ENCODE data around the gene BTBD10.
A peak's percentile ranks its signal among the peaks of the same experiment; 100 is the strongest.

Gene BTBD10

DNA sequence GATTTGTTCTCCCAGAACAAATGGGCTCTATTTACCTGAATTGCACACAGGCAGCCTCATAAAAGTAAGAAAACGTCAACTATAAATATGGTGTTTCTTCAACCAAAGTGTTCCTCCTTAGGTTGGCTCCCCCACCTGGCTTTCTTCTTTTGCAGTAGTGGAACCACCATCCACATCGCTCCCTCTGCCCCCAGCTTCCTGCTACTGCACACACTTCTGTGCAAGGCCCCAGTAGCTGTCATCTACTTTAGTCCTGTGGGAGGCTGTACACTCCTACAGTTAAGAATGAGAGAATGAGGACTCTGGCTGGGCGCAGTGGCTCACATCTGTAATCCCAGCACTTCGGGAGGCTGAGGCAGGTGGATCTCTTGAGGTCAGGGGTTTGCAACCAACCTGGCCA, 95.9 kb downstream of the BTBD10 start:
- no peak for DNase-seq

GRCh38 chr11:13366266-13367026, 96.6 kb downstream of the BTBD10 start:
- no peak for DNase-seq

DNA sequence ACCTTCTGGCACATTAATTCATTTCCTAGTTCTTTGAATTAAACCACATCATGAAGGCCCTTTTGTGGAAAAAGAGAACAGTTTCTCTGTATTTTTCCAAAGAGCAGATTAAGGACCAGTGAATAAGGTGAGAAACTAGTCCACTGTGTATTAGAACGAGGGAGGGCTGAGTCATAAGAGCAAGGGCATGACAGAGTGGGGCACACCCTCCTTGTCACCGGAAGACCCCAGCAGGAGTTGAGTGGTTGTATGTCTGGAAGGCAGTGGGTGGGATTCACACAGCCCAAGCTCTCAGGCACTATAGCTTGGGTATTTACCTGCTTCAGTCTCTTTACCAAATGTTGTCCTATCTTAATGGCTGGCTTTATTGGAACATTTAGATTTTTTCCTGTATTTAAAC, 98.6 kb downstream of the BTBD10 start:
- DNase-seq = no peak

GRCh38 chr11:13362596-13363109, 100.4 kb downstream of the BTBD10 start:
- DNase-seq = no peak

DNA sequence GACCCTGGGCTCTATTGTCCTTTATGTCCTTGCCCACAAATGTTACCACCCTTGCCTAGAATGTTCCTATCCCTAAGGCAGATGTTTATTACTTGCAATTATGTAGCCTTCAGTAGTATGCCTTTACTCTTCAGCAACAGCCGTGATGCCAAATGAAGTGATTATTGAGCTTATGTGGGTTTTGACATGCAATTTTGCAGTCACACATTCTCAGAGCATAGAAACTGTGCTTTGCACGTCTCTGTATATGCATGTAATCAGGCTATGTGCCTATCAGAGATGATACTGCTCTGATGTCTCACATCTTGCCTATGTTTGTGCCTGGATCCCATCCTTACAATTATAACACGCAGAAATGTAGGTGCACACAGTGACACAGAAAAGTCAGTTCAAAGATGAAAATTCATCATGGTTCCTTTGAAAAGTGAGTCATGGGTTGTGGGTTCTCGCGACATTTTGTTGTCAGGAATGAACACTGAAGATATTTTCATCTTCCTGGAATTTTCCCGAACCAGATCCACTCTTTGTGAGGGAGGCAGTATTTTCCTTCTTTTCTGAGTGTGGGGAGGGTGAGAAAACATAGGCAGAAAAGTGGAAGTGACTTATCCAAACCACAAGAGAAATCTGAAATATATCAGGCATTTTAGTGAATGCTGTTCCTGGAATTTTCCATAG, 104.3 kb downstream of the BTBD10 start:
- DNase-seq = no peak

DNA sequence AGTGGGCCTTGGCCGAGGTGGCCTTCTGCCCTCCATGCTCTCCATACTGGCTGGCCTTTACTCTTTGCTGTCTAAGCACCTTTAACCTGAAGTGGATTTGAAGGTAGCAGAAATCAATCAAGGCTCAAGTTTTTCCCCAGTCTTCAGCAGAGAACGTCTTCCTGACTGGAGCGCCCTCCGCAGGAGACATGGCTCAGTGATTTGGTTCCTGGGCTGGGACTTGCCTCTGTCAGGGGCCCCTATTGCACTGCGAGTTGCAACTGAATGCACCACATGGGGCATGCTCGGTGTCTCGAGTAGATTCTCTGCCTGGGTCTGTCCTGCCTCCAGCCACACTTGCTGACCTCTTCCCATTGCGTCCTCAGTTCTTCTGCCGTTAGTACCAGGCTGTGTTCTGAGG, 105.8 kb downstream of the BTBD10 start:
- DNase-seq = no peak

DNA sequence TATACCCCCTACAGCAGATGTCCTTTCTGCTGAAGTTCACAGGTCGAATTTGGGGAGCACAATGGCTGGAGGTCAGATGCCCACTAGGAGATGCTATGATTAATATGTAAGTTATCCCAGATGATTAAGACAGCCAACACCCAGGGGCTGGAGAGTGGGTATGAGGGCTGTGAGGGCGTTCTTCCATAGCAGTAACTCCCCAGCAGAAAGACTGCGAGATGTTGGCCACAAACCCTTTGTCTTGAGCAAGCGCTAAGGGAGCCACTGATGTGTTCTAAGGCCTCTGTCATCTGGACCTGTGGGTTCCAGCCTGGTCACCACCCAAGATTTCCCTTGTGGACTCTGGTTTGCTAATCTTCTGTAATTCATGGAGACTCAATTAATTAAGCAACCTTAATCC, 107.8 kb downstream of the BTBD10 start:
- no peak for DNase-seq

- no peak for DNase-seq
These were observed 108.7 kb downstream of the BTBD10 start for GRCh38 chr11:13354335-13354734.

DNA sequence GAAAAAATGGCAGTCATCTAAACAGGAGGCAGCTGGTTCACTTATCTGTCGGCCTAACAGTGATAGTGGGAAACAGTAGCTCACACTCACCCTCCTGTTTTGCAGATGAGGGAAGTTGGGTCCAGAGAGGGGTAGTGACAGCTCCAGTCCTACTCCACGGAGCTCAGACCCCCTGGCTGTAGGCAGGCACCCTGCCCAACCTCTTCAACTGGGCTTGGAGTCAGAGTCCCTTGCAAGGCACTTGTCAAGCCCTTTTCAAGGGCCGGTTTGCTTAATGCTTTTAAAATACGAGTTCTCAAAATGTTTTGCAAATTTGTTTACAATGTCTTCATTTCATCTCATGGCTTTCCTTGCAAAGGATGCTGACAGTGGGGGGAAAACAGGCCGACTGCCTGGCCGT, 110.3 kb downstream of the BTBD10 start:
- no peak for DNase-seq

- DNase-seq = no peak
These were observed 113.4 kb downstream of the BTBD10 start for GRCh38 chr11:13349581-13349980.

DNA sequence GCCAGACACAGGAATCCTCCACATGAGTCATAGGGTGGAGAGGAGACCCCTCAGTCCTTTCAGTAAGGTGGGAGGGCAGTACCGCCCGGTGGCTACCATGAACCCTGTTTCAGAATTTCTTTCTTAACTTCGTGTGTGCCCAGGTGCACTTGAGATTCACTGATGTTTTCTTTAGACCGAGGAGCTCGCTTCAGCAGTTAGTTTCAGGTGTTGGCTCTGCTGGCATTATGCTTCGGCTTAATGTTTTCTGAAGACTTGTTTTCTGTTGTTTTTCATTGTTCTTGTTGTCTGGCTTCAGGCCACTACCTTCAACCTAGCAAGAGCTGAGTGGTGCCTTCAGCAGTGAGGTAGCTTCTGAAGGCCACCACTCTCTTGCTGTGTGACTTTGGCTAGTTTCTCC, 114.0 kb downstream of the BTBD10 start:
- DNase-seq = no peak

DNA sequence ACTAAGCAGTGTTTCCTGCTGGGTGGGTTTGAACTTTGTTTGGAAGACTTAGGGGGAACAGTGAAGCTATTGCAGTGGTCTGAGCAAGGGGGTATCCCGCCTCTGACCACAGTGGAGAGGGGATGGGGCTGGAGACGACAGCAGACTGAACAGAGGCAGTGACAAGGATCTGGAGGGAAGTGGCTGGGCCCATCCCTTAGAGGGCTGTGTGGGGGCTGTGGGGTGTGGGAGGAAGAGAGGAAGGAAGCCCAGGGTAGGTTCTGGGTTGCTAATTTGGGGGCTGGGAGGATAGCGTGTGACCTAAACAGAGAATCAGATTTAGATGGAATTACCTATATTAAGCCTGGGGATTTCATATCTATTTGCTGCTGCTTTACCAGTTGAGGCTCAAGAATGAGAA, 114.7 kb downstream of the BTBD10 start:
- DNase-seq = no peak

- DNase-seq = no peak
These were observed 115.1 kb downstream of the BTBD10 start for GRCh38 chr11:13347901-13348300.

DNA sequence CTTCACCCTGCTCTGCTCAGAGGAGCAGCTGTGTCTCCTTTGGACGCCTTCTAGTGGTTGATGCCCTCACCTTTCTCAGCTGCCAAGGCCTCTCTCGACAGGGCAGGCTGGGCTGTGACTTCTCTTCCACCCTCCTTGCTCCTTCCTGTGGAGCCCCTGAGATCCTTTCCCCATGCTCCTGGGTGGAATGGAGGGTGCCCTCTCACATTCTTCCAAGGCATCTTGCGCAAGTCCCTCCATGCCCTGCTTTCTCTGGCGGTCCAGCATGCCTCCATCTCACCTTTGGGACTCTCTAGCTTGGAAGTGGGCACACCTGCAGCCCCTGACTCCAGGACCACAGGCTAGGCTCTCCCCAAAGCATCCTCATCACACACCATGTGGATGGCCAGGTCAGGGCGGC, 116.6 kb downstream of the BTBD10 start:
- no peak for DNase-seq

DNA sequence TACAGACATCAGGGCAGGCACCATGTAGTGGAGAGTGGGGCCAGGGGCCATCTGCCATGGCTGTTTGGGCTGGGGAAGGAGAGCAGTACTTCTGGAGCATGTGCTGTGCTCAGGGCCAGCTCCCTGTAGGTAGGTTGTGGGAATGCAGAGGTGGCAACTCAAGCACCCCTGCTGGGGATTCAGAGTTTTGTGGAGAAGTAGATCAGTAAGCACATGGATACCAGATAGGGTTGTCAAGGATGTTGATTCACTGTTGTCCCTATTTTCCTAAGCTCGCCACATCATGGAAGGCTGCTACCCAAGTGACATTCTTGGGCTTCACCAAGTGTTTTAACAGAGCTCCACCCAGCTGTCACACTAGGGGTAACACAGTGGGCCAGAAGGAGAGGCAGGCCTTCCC, 118.2 kb downstream of the BTBD10 start:
- no peak for DNase-seq

GRCh38 chr11:13343931-13344717, 118.9 kb downstream of the BTBD10 start:
- DNase-seq = peak; percentile 57

DNA sequence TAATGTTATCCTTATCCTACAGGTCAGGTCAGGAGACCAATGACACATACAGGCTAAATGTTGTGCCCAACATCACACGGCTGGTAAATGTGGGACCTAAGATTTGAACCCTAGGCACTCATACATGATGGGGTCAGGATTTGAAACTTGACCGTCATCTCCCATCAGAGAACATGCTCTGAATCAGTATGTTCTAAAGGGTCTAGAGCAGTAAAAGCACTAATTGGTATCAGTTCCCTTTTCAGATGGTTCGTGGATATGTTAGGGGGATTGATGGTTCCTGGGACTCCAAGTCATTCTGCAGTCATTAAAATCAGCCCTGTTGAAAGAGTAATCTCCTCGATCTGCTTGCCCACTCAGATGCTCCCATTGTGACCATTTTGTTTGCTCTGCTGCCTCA, 120.0 kb downstream of the BTBD10 start:
- DNase-seq = no peak

GRCh38 chr11:13341026-13341425, 122.0 kb downstream of the BTBD10 start:
- DNase-seq = no peak

DNA sequence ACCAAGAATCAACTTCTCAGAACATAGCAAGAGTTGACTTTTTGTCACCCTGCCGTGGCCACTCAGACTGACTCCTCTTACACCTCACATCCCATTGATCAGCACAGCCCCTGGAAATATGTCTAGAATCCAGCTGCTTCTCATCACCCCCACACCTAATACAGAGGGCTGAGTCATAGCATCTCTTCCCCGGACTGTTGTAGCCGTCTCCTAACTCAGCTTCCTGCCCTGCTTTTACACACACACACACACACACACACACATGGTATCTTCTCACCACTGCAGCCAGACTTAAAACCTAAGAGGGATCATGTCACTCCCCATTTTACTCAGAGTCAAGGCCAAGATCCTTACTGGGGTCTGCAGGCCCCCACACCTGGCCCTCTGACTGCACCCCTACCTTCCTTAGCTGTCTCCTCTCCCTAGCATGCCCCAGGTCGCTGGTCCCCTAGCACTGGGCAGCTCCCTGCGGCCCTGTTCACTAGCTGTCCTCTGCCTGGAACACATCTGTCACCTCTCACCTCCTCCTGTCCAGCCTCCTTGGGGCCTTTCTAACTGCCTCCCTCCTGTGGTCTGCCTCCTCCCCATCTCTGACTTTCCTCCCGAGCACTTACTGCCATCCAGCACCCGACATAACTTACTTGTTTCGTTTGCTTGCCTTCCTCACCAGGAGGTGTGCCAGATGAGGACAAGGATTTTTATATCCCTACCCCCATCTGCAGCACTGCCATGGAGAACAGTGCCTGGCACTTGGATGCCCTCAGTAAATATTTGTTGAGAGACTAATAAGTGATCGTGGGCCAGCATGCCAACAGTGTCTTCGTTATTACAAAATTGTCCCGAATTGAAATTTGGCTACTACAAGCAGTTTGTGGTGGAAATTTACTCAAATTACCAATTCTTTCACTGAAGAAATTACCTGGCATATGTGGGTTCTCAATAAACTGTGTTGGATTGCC, 123.5 kb downstream of the BTBD10 start:
- no peak for DNase-seq

GRCh38 chr11:13338427-13339069, 124.5 kb downstream of the BTBD10 start:
- no peak for DNase-seq

DNA sequence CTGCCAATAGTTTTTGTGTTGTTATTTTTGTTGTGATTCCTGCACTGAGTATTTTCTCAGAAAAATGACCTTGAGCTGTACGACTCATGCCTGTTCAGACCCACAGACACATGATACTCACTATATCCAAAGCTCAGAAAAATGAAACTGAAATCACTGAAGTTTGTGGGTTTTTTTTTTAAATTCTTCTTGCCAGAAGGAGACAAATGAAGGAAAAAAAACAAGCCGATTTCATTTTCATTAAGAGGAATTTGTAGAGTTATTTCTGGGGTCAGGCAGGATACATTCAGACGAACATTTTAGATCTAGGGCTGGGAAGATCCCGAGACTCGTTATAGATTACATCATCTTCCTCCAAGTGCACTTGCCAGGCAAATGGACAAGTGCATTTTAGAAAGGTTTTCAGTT, 125.0 kb downstream of the BTBD10 start:
- DNase-seq = no peak

Data from CD4-positive, alpha-beta T cell treated with Interleukin-15 for 1 hour (primary cell).